Endometrium (tissue), 2 donors: Measurements from ENCODE around the gene PKP2.
"Not testable (repeated sequence)": the region's sequence is repeated elsewhere in the genome, so short reads cannot be mapped to it uniquely, and the experiment has no call there.

Source experiments
- FAIRE-seq: peaks from 2 replicates; lab custom pipeline; 2012; peaks lifted over from hg19 to GRCh38; lab: Jason Lieb, UNC
- donor health status: control.
- donor health status: control.

Gene PKP2

GRCh38 chr12:32895688-32896431 is 717 bp downstream of the PKP2 start:
- no peak for FAIRE-seq

GRCh38 chr12:32894566-32894965 is 2.0 kb downstream of the PKP2 start:
- no peak for FAIRE-seq

DNA sequence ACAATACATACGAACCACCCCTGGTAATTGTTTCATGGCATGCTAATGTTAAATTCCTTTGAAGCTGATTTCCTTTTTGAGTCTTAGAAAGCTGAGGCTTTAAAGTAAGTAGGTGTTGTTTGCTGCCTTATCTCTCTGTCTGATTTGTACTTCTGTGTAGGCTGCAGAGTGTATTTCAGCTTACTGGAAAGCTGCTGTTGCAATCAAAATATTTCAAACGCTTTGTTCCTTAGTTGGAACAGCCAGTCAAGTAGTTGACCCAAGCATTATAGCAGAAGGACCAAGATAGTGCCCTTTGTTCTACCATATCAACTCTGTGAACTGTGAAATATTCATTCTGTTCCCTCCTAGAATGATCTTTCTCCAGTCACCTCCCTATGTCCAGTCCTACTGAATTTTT is 3.1 kb downstream of the PKP2 start:
- no peak for FAIRE-seq

- no peak for FAIRE-seq
Measured at GRCh38 chr12:32893043-32893442, 3.5 kb downstream of the PKP2 start.

DNA sequence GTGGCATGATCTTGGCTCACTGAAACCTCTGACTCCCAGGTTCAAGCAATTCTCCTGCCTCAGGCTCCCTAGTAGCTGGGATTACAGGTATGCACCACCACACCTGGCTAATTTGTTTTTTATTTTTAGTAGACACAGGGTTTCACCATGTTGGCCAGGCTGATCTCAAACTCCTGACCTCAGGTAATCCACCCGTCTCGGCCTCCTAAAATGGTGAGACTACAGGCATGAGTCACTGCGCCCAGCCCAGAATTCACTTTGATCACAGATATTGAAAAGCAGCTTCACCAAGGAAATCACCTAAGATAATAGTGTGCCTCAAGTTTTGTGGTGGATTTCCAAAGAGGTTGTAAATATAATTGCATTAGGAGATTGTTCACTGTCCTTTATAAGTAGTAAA is 4.2 kb downstream of the PKP2 start:
- FAIRE-seq: not testable (repeated sequence)

GRCh38 chr12:32891956-32892355 is 4.6 kb downstream of the PKP2 start:
- no peak for FAIRE-seq

GRCh38 chr12:32891526-32891925 is 5.1 kb downstream of the PKP2 start:
- no peak for FAIRE-seq

- FAIRE-seq: no peak
Measured at GRCh38 chr12:32889011-32889760, 7.4 kb downstream of the PKP2 start.

GRCh38 chr12:32887058-32887457 is 9.5 kb downstream of the PKP2 start:
- FAIRE-seq: no peak

DNA sequence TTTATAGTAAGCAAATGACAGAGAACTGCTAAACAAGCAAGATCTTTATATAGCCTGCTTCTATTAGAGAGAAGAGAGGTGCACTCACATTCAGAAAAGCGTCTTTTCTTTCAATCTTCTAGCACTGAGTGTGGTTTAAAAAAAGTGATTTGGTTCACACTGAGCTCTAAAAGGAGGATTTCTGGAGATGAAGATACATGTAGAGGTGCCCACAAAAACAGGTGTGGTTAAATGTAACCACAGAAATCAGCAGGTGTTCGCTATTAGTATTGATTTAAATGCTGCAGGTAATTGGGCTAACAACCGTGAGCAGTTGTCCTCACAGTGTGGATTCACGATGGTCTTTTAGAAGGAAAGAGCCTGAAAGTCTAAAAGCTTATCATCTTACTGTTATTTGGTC is 10.7 kb downstream of the PKP2 start:
- no peak for FAIRE-seq

GRCh38 chr12:32884962-32885361 is 11.6 kb downstream of the PKP2 start:
- no peak for FAIRE-seq

DNA sequence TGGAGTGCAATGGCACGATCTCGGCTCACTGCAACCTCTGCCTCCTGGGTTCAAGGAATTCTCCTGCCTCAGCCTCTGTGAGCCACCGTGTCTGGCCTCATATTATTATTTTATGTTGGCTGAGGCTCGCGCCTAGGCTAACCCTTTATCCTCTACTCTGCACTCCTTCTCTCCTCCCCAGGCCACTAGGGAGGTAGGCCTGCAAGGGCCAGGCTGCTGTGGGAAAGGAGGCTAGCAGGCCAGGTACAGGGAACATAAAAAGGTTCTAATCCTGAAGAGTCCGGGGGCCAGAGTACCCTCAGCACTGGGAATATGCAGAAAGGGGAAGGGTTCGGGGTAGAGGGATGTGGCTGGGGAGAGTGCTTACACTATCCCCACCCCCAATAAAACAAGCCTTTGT is 14.9 kb downstream of the PKP2 start:
- no peak for FAIRE-seq

DNA sequence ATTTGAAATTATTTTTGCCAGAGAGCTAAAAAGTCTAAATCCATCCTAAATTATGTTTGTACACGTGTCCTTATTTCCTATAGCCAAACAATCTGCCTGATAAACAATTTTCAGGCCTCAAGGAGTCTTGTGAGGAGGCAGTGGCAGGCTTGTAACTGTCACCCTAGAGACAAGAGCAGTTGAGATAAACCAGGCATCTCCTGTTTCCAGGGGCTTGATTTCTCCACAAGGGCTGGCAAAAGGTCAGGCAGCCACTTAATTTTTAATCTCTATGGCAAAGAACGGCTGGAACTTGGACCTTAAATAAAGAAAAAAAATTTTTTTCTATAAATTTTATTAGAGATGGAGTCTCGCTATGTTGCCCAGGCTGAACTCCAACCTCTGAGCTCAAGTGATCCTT is 15.5 kb downstream of the PKP2 start:
- no peak for FAIRE-seq

DNA sequence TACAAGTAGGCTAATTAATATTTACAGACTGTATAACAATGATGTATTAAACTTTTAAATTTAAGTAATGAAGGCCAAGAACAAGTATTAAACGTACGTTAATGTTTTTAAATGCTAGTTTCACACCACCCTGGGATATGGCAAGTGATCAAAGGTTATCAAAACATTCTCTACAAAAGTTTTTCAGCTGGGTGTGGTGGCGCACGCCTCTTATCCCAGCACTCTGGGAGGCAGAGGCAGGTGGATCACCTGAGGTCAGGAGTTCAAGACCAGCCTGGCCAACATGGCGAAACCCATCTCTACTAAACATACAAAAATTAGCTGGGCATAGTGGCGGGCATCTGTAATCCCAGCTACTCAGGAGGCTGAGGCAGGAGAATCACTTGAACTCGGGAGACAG is 17.5 kb downstream of the PKP2 start:
- FAIRE-seq: not testable (repeated sequence)

DNA sequence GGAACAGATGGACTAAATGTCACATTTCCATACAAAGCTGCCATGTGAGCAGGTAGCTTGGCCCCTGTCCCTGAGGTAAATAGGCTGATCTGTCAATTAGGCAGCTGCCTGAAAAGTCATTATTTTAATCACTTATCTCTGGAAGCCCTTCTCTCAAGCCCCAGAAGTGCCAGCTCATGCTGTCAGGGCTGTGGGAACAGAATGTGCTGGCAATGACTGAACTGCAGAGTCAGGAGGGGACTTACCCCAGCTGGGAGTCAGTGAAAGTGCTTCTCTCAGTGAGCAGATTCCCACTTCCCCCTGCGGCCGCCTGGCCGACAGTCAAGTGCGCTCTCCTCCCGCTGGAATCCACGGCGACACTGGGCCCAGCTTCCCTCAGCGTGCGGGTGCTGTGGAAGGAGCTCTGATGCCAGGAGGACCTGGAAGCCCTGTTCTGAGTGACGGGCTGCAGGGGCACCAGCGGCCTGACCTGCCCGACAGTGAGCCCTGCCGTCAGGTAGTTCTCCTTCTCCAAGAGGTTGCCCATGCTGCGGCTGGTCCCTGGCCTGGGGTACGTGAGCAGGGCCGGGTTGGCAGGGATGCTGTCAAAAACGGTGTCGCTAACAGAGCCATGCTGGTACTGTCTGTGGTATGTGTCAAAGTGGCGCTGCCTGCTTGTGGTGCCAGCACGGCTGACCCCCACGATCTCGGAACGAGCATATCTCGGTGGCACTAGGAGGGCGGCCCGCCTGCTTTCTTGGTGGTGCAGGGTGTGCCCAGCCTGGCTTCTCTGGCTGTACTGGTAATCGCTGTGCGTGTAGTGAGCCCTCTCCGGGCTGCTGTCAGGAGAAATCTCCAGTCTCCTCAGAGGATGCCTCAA is 18.7 kb downstream of the PKP2 start:
- FAIRE-seq: no peak

DNA sequence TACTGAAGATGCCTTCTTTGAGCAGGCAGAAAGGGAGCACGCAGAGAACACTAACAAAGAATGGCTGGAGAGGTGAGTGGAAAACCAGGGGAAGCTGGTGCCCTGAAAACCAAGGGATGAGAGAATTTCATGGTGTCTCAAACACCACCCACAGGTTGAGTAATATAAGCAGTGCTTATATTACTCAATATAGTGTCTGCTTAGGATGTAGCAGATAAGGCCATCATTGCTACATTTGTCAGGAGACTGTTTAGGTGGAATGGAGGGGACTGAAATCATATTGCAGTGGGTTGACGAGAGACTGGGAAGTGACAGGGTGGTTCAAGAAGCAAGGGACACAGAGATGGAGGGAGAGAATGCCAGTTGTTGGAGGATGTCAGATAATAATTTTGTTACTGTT is 20.6 kb downstream of the PKP2 start:
- FAIRE-seq: no peak

DNA sequence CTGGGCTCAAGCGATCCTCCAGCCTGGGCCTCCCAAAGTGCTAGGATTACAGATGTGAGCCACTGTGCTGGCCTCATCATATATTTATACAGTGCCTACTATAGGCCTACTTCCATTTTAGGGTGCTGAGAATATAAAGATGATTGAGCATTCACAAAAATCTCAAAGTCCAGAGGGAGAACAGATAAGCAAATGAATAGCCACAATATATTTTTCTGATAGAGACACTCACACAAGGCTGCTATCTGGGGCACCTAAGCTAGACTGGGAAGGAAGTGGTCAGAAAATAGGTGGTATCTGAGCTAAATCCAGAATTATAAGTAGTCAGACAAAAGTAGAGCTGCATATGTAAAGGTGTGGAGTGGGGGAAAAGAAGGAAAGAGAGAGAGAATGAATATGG is 21.6 kb downstream of the PKP2 start:
- no peak for FAIRE-seq

GRCh38 chr12:32874078-32874477 is 22.5 kb downstream of the PKP2 start:
- FAIRE-seq: peak; percentile 21

- not testable (repeated sequence) for FAIRE-seq
Measured at GRCh38 chr12:32872416-32872815, 24.2 kb downstream of the PKP2 start.

- FAIRE-seq: no peak
Measured at GRCh38 chr12:32870716-32871115, 25.9 kb downstream of the PKP2 start.

- FAIRE-seq: no peak
Measured at GRCh38 chr12:32868885-32869284, 27.7 kb downstream of the PKP2 start.

GRCh38 chr12:32864731-32865130 is 31.8 kb downstream of the PKP2 start:
- no peak for FAIRE-seq

GRCh38 chr12:32863128-32863527 is 33.4 kb downstream of the PKP2 start:
- FAIRE-seq: no peak
